Fibroblast of skin of left quadriceps (primary cell): ENCODE measurements around the gene PPP1R1B.

Experiments used
- DNase-seq, 2 experiments: peaks; one replicate each; pipeline ENCODE4 v3.0.0-alpha.2; 2013; ENCODE audit warnings: low read depth in 2 of 2

PPP1R1B gene

DNA sequence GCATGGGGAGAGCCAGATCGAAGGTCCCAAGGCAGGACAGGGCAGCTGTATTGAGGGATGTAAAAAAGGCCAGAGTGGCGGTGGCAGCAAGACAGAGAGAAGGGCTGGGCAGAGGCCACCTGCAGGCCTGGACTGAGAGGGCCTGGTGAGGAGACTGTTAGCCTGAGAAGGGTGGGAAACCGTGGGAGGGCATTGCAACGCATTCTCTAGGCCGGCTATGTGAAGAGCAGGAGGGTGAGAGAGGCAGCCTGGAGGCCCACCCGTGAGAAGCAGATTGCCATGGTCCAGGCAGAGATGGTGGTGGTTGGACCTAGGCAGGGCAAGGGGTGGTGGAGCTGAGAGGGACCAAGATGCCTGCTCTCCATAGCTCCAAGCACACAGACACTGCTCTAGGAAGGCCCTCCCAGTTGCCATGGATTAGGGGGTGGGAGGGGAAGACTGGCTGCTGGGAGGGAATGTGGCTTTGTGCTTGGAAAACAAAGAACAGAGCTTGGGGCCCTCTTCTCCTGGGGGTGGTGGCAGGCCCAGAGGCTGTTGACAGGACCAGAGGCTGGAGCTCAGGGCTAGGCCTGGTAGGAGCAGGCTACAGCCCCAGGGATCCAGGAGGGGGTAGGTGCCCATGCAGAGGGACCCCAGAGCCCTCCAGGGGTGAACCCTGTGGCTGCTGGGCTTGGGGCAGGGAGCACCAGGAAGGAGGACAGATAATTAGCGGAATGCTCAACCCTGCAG is 26.0 kb downstream of the PPP1R1B start:
- DNase-seq: no peak

DNA sequence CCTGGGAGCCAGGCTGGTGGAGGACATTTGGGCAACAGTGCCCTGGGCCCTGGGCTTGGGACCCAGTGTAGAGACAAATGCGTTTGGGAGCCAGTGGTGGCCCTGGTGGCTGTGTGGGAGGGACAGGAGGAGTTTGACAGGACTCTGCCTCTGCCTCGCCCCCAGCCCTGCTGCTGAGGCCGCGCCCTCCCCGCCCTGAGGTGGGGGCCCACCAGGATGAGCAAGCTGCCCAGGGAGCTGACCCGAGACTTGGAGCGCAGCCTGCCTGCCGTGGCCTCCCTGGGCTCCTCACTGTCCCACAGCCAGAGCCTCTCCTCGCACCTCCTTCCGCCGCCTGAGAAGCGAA is 26.5 kb downstream of the PPP1R1B start:
- DNase-seq: no peak

DNA sequence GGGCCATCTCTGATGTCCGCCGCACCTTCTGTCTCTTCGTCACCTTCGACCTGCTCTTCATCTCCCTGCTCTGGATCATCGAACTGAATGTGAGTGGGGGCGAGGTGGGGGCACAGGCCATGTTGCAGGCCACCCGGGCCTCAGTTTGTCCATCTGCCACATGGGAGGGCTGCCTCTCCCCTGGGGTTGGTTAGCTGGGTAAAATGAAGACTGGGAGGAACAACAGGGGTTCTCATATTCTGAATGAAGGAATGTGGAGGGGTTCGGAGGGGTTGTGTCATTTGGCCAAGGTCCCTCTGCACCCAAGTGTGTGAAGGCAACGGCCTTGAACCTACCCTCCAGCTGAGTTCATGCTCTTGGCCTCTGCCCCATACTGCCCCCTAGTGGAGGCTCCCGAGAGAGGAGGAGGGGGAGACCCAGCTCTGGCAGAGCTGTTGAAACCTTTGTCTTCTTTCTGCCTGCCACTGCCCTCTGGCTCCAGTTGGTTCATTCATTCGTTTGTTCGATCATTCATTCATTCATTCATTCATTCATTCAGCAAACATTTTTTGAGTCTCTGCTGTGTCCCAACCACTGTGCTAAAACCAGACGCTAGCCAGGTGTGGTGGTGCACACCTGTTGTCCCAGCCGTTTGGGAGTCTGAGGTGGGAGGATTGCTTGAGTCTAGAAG is 27.0 kb downstream of the PPP1R1B start:
- DNase-seq: no peak

DNA sequence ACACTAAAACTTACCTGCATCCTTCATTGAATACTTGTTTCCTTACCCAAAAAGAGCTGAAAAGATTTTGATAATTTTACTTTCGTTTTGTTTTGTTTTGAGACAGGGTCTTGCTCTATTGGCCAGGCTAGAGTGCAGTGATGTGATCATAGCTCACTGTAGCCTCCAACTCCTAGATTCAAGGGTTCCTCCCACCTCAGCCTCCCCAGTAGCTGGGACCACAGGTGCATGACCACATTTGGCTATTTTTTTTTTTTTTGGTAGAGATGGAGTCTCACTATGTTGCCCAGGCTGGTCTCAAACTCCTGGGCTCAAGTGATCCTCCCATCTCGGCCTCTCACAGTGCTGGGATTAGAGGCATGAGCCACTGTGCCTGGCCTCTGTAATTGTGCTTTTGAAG is 28.4 kb downstream of the PPP1R1B start:
- DNase-seq: no peak

DNA sequence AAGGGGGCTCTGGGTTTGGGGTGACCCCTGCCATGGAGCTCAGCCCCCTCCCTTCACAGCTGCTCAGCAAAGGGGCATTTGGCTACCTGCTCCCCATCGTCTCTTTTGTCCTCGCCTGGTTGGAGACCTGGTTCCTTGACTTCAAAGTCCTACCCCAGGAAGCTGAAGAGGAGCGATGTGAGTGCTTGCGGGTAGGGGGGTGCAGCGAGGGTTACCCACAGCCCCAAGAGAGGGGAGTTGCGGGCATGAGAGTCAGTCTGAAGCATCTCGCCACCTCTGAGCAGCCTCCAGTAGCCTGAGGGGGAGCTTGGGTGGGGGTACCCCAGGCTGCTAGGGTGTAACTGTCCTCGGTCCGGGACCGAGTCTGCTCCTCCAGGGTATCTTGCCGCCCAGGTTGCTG is 31.6 kb downstream of the PPP1R1B start:
- no peak for DNase-seq

DNA sequence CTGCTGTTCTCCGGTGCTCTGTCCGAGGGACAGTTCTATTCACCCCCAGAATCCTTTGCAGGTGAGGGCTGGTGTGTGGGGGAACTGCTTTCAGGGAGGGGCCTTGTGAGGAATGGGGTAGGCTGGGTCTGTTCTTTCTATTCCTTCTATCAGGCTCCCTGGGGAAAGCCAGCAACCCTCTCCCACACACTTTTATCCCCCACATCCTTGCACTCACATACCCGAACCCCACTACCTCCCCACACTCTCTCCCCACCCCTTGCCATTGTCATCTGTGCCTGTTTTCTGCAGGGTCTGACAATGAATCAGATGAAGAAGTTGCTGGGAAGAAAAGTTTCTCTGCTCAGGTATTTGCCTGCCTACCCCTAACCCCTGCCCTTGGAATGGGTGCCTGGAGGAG is 32.0 kb downstream of the PPP1R1B start:
- no peak for DNase-seq

DNA sequence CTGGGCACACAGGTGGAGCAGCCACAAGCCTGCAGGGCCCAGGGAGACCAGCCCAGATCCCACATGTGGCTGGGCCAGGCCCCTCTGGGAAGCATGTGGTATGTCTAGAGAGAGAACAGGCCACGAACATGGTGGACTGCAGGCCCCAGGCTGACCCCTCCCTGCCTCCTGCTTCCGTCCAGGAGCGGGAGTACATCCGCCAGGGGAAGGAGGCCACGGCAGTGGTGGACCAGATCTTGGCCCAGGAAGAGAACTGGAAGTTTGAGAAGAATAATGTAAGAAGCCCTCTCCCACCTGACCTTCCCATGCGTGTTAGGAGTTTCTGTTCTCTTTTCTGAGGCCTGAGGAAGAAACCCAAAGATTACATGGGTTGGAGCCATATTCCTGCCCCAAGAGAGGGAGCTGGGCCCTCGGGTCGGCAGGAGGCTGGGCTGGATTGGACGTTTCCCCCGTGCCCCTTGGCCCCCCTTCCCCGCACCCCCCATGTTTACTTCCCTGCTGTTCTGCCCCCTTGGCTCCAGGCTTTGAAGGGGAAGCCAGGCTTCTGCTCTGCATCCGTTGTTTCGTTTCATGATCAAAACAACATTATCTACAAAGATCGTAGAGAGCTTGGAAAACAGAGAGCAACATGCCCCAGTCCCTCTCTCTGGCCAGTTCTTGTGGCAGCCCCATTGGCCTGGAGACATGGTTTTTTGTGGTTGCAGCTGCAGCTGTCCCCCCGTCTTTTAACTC is 32.7 kb downstream of the PPP1R1B start:
- no peak for DNase-seq

DNA sequence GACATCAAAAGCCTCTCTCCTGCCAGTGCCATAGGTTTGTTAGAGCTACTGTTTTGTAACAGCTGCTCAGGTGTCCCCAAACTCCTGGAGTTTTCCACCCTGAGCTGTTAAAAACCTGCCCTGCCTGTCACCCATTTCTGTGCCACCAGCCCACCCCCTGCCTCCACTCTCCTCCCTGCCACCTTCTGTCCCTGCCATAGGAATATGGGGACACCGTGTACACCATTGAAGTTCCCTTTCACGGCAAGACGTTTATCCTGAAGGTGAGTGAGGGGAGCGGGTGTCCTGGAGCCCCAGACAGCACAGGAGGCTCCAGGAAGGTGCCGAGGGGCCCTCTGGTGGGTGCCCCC is 33.2 kb downstream of the PPP1R1B start:
- DNase-seq: no peak

DNA sequence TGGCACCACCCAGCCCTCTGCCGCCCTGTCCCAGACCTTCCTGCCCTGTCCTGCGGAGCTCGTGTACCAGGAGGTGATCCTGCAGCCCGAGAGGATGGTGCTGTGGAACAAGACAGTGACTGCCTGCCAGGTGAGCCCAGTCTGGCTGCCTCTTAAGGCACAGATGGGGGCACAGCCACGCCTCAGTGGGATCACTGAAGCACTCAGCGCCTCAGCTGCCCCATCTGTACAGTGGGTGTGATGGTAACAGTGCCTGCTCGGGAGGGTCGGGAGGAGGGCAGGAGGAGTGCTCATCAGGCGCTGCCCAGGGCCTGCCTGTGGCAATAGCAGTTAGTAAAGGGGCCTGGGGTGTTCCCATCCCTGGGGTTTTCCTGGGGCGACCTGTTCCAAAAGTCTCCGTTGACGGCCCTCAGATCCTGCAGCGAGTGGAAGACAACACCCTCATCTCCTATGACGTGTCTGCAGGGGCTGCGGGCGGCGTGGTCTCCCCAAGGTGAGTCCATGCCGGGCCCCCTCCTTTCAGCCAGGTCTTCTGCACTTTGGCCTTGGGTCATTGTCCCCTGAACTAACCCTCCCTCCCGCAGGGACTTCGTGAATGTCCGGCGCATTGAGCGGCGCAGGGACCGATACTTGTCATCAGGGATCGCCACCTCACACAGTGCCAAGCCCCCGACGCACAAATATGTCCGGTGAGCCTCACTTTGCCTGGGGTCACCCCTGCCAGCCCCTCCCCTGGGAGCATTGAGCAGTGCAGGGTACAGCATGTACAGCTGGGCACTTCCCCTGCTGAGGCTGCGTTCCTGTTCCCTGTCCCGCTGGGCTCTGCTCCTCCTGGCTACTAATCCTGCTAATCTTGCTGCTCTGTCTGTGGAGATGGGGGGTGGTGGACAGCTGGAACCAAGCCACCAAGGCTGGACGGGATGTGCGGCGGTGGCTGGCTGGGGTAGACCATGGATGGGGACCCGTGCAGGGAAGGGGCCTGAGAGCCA is 33.9 kb downstream of the PPP1R1B start:
- no peak for DNase-seq

DNA sequence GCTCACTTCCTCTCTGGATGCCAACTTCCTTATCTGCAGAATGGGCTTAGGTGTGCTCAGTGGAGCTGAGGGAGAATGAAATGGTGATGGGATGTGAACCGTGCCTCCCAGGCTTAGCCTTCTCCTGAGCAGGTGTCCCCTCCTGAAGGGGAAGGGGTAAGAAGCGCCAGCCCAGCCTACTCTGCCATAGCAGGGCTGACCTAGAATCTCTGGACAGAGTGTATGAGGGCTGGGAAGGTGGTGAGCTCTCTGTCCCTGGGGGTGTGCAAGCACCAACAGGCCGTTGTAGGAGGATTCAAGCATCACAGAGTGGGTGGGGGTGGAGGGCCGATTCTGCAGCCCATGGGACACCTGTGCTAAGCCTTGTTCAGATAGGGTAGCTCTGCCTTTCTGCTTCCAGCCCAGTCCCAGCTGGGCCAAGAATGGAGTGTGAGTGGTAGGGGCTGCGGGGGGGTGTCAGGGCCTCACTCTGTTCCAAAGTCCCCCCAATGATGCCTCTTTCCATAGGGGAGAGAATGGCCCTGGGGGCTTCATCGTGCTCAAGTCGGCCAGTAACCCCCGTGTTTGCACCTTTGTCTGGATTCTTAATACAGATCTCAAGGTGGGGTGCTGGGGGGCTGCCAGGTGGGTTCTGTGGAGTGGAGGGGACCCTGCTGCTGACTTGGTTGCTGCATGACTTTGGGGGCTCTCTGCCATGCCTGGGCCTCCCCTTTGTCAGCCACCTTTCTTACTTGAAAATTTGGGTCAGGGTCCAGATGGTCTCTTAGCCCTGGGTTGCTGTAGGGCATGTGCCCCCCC is 35.2 kb downstream of the PPP1R1B start:
- DNase-seq: no peak

DNA sequence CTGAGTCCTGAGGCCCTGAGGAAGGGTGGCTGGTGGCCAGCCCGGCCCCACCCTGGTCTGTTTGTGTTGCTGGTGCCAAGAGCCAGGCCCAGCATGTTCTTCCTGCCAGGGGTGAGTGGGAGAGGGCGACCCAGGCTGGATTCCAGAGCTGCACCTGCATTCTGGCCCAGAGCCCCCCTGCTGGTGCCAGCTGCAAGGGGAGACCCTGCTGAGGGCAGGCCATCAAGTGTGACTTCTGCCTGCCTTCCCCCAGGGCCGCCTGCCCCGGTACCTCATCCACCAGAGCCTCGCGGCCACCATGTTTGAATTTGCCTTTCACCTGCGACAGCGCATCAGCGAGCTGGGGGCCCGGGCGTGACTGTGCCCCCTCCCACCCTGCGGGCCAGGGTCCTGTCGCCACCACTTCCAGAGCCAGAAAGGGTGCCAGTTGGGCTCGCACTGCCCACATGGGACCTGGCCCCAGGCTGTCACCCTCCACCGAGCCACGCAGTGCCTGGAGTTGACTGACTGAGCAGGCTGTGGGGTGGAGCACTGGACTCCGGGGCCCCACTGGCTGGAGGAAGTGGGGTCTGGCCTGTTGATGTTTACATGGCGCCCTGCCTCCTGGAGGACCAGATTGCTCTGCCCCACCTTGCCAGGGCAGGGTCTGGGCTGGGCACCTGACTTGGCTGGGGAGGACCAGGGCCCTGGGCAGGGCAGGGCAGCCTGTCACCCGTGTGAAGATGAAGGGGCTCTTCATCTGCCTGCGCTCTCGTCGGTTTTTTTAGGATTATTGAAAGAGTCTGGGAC is 36.0 kb downstream of the PPP1R1B start:
- no peak for DNase-seq

DNA sequence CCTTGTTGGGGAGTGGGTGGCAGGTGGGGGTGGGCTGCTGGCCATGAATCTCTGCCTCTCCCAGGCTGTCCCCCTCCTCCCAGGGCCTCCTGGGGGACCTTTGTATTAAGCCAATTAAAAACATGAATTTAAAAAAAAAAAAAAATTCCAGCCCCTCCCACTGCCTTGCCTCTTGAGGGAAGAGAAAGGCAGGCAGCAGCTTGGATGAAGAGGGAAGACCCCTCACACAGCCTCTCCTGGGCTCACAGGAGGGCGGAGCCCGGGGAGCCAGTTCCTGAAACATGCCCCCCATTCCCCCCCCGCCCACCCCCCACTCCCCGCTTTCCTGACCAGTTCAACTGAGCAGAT is 36.6 kb downstream of the PPP1R1B start:
- no peak for DNase-seq

DNA sequence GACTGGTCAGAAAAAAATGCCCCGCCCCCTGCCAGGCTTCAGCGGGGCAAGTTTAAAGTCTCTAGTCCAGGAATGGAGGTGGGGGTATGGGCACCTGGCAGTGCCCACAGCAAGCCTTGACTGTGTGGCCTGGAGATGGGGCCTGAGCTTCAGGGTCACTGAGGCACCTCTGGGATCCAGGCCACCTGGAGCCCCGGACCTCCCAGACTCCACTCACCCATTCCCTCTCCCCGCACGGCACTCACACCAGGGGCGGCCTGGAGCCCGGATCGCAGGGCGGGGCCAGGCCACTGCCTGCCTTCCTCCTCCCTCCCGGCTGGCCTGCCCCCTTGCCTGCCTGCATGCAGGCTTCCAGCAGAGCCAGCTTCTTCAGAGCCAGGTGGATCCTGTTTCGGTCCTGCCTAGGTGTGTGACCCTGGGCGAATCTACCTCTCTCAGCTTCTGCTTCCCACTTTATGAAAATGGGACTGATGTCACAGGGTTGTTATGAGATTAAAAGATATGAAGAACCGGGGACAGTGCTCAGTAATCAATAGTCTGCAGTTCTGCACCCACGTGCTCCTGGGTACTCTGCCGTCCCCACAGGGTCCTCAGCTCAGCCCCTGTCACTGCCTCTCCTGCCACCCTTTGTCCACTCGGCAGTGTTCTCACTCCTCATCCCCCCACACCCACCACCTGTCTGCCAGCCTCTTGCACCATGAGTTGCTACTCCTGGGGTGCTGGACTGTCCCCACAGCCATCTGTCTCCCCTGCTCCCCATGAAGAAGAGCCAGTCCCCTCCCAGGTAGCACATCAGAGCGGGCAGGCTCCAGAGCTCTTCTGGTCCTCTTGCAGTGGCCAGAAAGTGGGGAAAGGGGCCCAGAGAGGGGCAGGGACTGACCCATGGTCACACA is 37.2 kb downstream of the PPP1R1B start:
- no peak for DNase-seq

DNA sequence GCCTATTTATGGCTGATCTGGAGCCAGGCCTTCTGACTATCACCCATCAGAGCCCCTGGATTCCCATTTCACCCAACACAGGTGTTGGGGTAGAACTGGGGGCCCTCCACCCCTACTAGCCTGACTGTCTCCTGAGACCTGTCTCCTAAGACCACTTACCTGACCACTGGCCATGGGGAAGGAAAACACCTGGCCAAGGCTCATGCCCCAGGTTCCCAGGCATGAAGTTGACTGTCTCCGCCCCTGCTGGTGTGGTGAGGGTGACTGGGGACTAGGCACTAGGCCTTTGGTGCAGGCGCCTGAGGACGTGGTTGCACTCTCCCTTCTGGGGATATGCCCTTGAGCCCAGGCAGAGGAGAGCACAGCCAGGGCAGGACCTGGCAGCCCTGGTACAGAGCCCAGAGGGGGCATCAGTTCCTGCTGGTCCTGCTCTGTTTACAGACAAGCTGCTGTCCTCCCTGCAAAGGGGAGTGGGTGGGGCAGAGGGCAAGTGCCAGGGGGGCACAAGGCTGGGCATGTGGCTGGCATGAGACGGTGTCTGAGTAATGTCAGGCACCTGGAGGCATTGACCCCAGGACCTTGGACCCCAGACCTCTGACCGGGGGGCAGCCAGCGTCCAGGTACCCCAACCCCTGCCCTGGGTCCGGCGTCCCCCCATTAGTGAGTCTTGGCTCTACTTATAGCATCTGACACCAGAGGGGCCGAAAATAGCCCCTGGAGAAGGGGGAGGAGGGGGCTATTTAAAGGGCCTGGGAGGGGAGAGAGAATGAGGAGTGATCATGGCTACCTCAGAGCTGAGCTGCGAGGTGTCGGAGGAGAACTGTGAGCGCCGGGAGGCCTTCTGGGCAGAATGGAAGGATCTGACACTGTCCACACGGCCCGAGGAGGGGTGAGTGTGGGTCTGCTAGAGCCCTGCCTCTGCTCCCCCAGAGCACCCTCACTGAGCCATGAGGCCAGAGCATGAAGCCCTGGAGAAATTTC is 38.1 kb downstream of the PPP1R1B start, which contains the start of gene TCAP:
Gene TCAP, plus strand, starts transcription at position 769 of the 981 bp plus-strand sequence. Its CDS starts 11 bp downstream, at position 780.
- no peak for DNase-seq

DNA sequence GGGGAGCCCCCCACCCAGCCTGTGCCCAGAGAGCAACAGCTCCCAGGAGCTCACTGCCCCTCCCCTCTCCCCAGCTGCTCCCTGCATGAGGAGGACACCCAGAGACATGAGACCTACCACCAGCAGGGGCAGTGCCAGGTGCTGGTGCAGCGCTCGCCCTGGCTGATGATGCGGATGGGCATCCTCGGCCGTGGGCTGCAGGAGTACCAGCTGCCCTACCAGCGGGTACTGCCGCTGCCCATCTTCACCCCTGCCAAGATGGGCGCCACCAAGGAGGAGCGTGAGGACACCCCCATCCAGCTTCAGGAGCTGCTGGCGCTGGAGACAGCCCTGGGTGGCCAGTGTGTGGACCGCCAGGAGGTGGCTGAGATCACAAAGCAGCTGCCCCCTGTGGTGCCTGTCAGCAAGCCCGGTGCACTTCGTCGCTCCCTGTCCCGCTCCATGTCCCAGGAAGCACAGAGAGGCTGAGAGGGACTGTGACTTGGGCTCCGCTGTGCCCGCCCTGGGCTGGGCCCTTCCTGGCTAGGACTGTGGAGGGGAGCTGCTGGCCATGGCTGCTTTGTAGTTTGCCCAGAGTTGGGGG is 39.0 kb downstream of the PPP1R1B start:
- no peak for DNase-seq

DNA sequence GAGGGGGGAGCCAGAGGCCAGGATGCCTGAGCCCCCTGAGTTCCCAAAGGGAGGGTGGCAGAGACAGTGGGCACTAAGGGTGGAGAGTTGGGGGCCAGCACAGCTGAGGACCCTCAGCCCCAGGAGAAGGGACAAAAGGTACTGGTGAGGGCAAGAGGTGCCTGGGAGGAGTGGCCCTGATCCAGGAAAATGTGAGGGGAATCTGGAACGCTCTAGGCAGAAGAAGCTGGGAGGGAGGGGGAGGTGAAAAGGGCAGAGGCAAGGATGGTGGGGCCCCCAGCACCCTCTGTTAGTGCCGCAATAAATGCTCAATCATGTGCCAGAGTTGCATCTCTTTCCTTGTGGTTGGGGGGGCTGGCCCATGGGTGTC is 39.5 kb downstream of the PPP1R1B start:
- no peak for DNase-seq

DNA sequence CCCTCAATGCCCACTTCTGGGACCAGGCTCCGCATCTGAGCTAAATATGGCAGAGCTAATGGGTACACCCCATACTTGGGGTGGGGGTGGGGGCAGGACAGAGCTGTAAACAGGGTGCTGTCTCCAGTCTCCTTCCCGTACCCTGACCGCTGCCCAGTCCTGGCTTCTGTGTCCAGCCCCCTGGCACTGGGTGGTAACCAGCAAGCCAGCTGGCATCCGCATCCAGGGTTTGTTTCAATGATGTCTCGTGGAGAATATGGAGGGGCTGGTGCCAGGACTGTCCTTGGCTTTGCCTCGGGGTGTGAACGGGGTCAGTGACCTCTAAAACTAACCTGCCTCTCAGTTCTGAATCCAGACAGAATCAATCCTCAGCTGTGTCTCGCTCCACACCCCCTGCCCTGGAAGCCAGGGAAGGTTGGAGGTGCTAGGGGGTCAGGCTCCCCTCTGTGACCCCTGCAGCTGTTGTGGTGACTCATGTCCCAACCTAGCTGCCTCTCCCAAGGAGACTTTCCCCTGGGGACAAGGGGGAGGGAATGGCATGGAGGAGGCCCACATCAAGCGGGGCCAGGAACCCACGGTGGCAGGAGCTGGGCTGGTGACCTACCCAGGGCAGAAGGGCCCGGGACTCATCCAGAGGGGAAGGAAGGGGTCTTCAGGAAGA is 40.0 kb downstream of the PPP1R1B start:
- no peak for DNase-seq
